GM23248 (cell line): Measurements from ENCODE around the gene OPCML.

ENCODE experiments used
- EZH2 ChIP-seq: fragments of 200-600 bp; sonication (generic); IDR thresholded peaks from 2 replicates; pipeline ENCODE4 v1.6.1; 2018; ENCODE audit warnings: antibody characterized with exemption, mild to moderate bottlenecking; ENCODE audit not compliant: insufficient read depth, poor library complexity, severe bottlenecking
- EZH2phosphoT487 ChIP-seq: fragments of 200-600 bp; sonication (generic); IDR thresholded peaks from 2 replicates; pipeline ENCODE4 v1.6.1; 2018; ENCODE audit warnings: antibody characterized with exemption, moderate library complexity, mild to moderate bottlenecking, low read depth; ENCODE audit not compliant: insufficient read depth

GRCh38 chr11:133531458-133531857, 843 bp downstream of the OPCML start:
- TF ChIP-seq EZH2 (no peak), EZH2phosphoT487 (no peak)
